Left lung (tissue), 10 donors: Measurements from ENCODE around the gene CCDC32. TPM values are rescaled to one million over a fixed set of nuclear protein-coding genes. Genes with fewer than 3 reads are reported as not detected.

Experiments used
- ATAC-seq: fragments of 200-7000 bp; cut with Tn5 transposase; one replicate; pipeline ENCODE4 v1.9.1; 2020; ENCODE audit warnings: moderate library complexity
- DNase-seq, 4 donors: peaks; one replicate each; pipeline ENCODE4 v3.0.0-alpha.2; 2013 to 2020
- H3K27ac ChIP-seq, 2 donors: fragments of 200-600 bp; sonication (generic) in 1 of 2; one replicate each; pipeline versions ENCODE4 v1.5.0 to v1.8.0; 2020 to 2021
- H3K27me3 ChIP-seq, 2 donors: fragments of 200-600 bp; sonication (generic) in 1 of 2; one replicate each; pipeline versions ENCODE4 v1.5.0 to v1.8.0; 2020 to 2021
- H3K36me3 ChIP-seq, 2 donors: fragments of 200-600 bp; sonication (generic) in 1 of 2; one replicate each; pipeline versions ENCODE4 v1.5.0 to v1.8.0; 2020 to 2021
- H3K4me1 ChIP-seq, 2 donors: fragments of 200-600 bp; one replicate each; pipeline ENCODE4 v1.8.0; 2021
- H3K4me3 ChIP-seq, 2 donors: fragments of 200-600 bp; sonication (generic) in 1 of 2; one replicate each; pipeline versions ENCODE4 v1.5.0 to v1.8.0; 2020 to 2021; ENCODE audit warnings: mild to moderate bottlenecking in 1 of 2
- H3K9me3 ChIP-seq, 2 donors: fragments of 200-600 bp; sonication (generic) in 1 of 2; one replicate each; pipeline versions ENCODE4 v1.5.0 to v1.8.0; 2020 to 2021
- intact Hi-C, 2 donors: fragments of 100-400 bp; cut with DNase I; formaldehyde crosslinking; loops; one replicate each; pipeline versions ENCODE4 v1.11.2 to v1.14.2; 2022
- polyA plus RNA-seq, 6 donors: library from polyadenylated mRNA; unstranded; fragments of 120-200 nt; gene quantifications; one replicate each; pipeline ENCODE4 v1.2.1, GENCODE V29; 2013; ENCODE audit not compliant: insufficient read length in 6 of 6
- total RNA-seq, 2 donors: library from RNA; stranded (reverse); fragmentation: NEBNext Ultra II Directional; extraction: Animal tissue kit (Norgen Biotek cat#: 25700); gene quantifications; one replicate each; pipeline ENCODE4 v1.2.1, GENCODE V29; 2021
- TF ChIP-seq, protein P1 (sequence below), 2 donors: fragments of 200-600 bp; sonication (generic) in 1 of 2; IDR thresholded peaks; one replicate each; pipeline versions ENCODE4 v1.5.0 to v1.8.0; 2021; ENCODE audit warnings: antibody characterized with exemption in 2 of 2
- donor health status: DM: no; HTN: yes; CAD: no.
- donor health status: DM: no; HTN: no; CAD: no.

Gene CCDC32
- total and polyA plus RNA-seq, 8 donors: 19.4 to 31.6 (median 28.8) TPM

- intact Hi-C loops: no loop called here
Measured at GRCh38 chr15:40525855-40526254, 39.0 kb downstream of the CCDC32 start.

GRCh38 chr15:40523611-40524010 is 41.2 kb downstream of the CCDC32 start:
- no peak overlapping the region for H3K27ac ChIP-seq
- no peak overlapping the region for H3K4me3 ChIP-seq
- ATAC-seq: no peak
- no peak for DNase-seq
- H3K4me1 ChIP-seq: no peaks in the 10 kb centered on the region
- H3K36me3 ChIP-seq: peaks cover 0 to 3% of the 10 kb centered on the region in 2 donors
- no peaks in the 10 kb centered on the region for H3K9me3 ChIP-seq
- intact Hi-C loops: no loop called here
- H3K27me3 ChIP-seq: no peaks in the 10 kb centered on the region
- TF ChIP-seq, protein P1, sequence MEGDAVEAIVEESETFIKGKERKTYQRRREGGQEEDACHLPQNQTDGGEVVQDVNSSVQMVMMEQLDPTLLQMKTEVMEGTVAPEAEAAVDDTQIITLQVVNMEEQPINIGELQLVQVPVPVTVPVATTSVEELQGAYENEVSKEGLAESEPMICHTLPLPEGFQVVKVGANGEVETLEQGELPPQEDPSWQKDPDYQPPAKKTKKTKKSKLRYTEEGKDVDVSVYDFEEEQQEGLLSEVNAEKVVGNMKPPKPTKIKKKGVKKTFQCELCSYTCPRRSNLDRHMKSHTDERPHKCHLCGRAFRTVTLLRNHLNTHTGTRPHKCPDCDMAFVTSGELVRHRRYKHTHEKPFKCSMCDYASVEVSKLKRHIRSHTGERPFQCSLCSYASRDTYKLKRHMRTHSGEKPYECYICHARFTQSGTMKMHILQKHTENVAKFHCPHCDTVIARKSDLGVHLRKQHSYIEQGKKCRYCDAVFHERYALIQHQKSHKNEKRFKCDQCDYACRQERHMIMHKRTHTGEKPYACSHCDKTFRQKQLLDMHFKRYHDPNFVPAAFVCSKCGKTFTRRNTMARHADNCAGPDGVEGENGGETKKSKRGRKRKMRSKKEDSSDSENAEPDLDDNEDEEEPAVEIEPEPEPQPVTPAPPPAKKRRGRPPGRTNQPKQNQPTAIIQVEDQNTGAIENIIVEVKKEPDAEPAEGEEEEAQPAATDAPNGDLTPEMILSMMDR (IDR thresholded peaks at IDR 0.05): no peak

More at GRCh38 chr15:40525855-40526254, 39.0 kb downstream of the CCDC32 start:
- TF ChIP-seq, protein P1 (IDR thresholded peaks at IDR 0.05): no peak
- Histone ChIP-seq H3K4me1 (no peaks in the 10 kb centered on the region), H3K4me3 (no peak overlapping the region), H3K27me3 (no peaks in the 10 kb centered on the region), H3K36me3 (peaks cover 0 to 3% of the 10 kb centered on the region in 2 donors), H3K9me3 (no peaks in the 10 kb centered on the region), H3K27ac (no peak overlapping the region)
- DNase-seq (no peak), ATAC-seq (no peak)

GRCh38 chr15:40516322-40516721 is 48.5 kb downstream of the CCDC32 start:
- no peak for ATAC-seq
- Histone ChIP-seq H3K4me1 (peaks cover 0 to 7% of the 10 kb centered on the region in 2 donors), H3K9me3 (no peaks in the 10 kb centered on the region), H3K36me3 (no peaks in the 10 kb centered on the region), H3K27me3 (peaks cover 0 to 16% of the 10 kb centered on the region in 2 donors), H3K4me3 (no peak overlapping the region), H3K27ac (no peak overlapping the region)
- TF ChIP-seq, protein P1 (IDR thresholded peaks at IDR 0.05): no peak
- no peak for DNase-seq
- intact Hi-C loops: no loop called here

- TF ChIP-seq, protein P1 (IDR thresholded peaks at IDR 0.05): no peak
- intact Hi-C loops: no loop called here
- Histone ChIP-seq H3K9me3 (no peaks in the 10 kb centered on the region), H3K27ac (no peak overlapping the region), H3K27me3 (peaks cover 0 to 42% of the 10 kb centered on the region in 2 donors), H3K4me1 (peaks cover 0 to 15% of the 10 kb centered on the region in 2 donors), H3K4me3 (no peak overlapping the region), H3K36me3 (no peaks in the 10 kb centered on the region)
- ATAC-seq: no peak
- DNase-seq: no peak
Measured at GRCh38 chr15:40513609-40514008, 51.2 kb downstream of the CCDC32 start.

DNA sequence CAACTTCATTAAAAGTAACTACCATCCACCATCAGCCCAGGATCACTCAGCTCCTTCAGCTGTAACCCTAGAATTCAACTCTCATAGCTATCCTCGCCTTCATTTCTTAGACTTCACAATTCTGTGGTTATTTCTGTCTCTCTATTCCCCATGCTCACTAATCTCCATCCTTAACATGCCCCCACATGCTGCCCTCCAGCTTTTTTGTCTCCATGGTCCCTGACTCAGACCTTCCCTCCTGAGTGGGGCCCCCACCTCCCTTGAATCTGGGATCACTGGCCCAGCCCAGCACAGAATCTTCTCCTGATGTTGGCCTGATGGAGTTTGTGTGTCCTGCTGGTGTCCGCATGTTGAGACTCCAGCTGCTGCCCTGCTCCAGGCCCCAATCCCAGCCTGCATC is 52.4 kb downstream of the CCDC32 start:
- no peak for DNase-seq
- intact Hi-C loops: no loop called here
- Histone ChIP-seq H3K27ac (no peak overlapping the region), H3K36me3 (no peaks in the 10 kb centered on the region), H3K27me3 (peaks cover 0 to 53% of the 10 kb centered on the region in 2 donors), H3K4me3 (no peak overlapping the region), H3K4me1 (peaks cover 0 to 16% of the 10 kb centered on the region in 2 donors), H3K9me3 (no peaks in the 10 kb centered on the region)
- TF ChIP-seq, protein P1 (IDR thresholded peaks at IDR 0.05): no peak
- no peak for ATAC-seq
